ENCODE results near the gene PHF24.

Gene PHF24

GRCh38 chr9:34963552-34963951 is 5.5 kb downstream of the PHF24 start:
- no peak for DNase-seq (ENCODE audit: low spot score)
- H3K4me1 Mint-ChIP-seq (ENCODE audit: low read depth), result peaks cover 7% of the 10 kb centered on the region
- H3K4me3 Mint-ChIP-seq, result no peak overlapping the region
- peaks cover 51% of the 10 kb centered on the region for H3K27me3 Mint-ChIP-seq (ENCODE audit: low read depth)
- no peak overlapping the region for H3K27ac Mint-ChIP-seq
- H3K9me3 Mint-ChIP-seq, result no peaks in the 10 kb centered on the region
- no peaks in the 10 kb centered on the region for H3K36me3 Mint-ChIP-seq (ENCODE audit: low read depth)

- DNase-seq (ENCODE audit: low spot score), result no peak
- peaks cover 42% of the 10 kb centered on the region for H3K27me3 Mint-ChIP-seq (ENCODE audit: low read depth)
- H3K4me1 Mint-ChIP-seq (ENCODE audit: low read depth), result peaks cover 7% of the 10 kb centered on the region
- no peaks in the 10 kb centered on the region for H3K9me3 Mint-ChIP-seq
- no peaks in the 10 kb centered on the region for H3K36me3 Mint-ChIP-seq (ENCODE audit: low read depth)
- H3K27ac Mint-ChIP-seq, result no peak overlapping the region
- no peak overlapping the region for H3K4me3 Mint-ChIP-seq
Measured at GRCh38 chr9:34964458-34964857, 6.4 kb downstream of the PHF24 start.

GRCh38 chr9:34971146-34971811 is 13.2 kb downstream of the PHF24 start:
- Mint-ChIP-seq H3K27ac (no peak overlapping the region), H3K4me3 (no peak overlapping the region), H3K27me3 (ENCODE audit: low read depth) (peaks cover 23% of the 10 kb centered on the region), H3K4me1 (ENCODE audit: low read depth) (no peaks in the 10 kb centered on the region), H3K9me3 (no peaks in the 10 kb centered on the region), H3K36me3 (ENCODE audit: low read depth) (no peaks in the 10 kb centered on the region)
- no peak for DNase-seq (ENCODE audit: low spot score)

DNA sequence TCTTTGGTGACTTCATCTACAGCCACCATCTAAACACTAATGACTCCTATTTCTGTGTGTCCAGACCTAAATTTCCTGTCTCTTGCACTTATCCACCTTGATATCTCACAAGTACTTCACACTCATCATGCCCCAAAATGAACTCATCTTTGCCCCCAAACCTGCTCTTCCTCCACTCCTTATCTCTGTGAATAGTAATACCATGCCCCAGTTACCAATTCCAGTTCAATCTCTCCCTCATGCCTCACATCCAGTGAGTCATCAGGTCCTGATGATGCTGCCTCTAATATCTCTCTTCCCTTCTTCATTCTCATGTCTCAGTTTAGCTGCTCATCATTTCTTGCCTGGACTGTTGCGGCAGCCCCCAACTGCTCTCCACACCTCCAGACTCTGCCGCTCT is 16.6 kb downstream of the PHF24 start:
- Mint-ChIP-seq H3K36me3 (ENCODE audit: low read depth) (no peaks in the 10 kb centered on the region), H3K4me1 (ENCODE audit: low read depth) (no peaks in the 10 kb centered on the region), H3K27ac (no peak overlapping the region), H3K9me3 (no peaks in the 10 kb centered on the region), H3K27me3 (ENCODE audit: low read depth) (peaks cover 12% of the 10 kb centered on the region), H3K4me3 (no peak overlapping the region)
- DNase-seq (ENCODE audit: low spot score), result no peak

DNA sequence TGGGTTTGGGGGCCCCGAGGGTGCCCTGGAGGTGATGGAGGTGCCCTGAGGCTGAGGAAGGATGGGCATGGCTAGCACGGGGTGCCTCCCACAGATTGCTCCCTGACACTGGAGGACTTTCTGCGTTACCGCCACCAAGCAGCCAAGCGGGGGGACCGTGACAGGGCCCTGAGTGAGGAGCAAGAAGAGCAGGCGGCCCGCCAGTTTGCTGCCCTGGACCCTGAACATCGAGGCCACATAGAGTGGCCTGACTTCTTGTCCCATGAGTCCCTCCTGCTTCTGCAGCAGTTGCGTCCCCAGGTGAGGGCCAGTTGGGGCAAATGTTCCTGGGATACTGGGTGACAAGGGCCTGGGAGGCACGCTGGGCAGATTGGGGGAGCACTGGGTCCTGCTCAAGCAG is 18.4 kb downstream of the PHF24 start:
- H3K9me3 Mint-ChIP-seq, result no peaks in the 10 kb centered on the region
- H3K27ac Mint-ChIP-seq, result no peak overlapping the region
- no peaks in the 10 kb centered on the region for H3K4me1 Mint-ChIP-seq (ENCODE audit: low read depth)
- no peak overlapping the region for H3K4me3 Mint-ChIP-seq
- DNase-seq (ENCODE audit: low spot score), result no peak
- peaks cover 9% of the 10 kb centered on the region for H3K27me3 Mint-ChIP-seq (ENCODE audit: low read depth)
- H3K36me3 Mint-ChIP-seq (ENCODE audit: low read depth), result no peaks in the 10 kb centered on the region

GRCh38 chr9:34976992-34977391 is 18.9 kb downstream of the PHF24 start:
- no peaks in the 10 kb centered on the region for H3K9me3 Mint-ChIP-seq
- H3K4me3 Mint-ChIP-seq, result no peak overlapping the region
- H3K27me3 Mint-ChIP-seq (ENCODE audit: low read depth), result peaks cover 9% of the 10 kb centered on the region
- no peaks in the 10 kb centered on the region for H3K4me1 Mint-ChIP-seq (ENCODE audit: low read depth)
- no peak overlapping the region for H3K27ac Mint-ChIP-seq
- no peak for DNase-seq (ENCODE audit: low spot score)
- H3K36me3 Mint-ChIP-seq (ENCODE audit: low read depth), result no peaks in the 10 kb centered on the region

DNA sequence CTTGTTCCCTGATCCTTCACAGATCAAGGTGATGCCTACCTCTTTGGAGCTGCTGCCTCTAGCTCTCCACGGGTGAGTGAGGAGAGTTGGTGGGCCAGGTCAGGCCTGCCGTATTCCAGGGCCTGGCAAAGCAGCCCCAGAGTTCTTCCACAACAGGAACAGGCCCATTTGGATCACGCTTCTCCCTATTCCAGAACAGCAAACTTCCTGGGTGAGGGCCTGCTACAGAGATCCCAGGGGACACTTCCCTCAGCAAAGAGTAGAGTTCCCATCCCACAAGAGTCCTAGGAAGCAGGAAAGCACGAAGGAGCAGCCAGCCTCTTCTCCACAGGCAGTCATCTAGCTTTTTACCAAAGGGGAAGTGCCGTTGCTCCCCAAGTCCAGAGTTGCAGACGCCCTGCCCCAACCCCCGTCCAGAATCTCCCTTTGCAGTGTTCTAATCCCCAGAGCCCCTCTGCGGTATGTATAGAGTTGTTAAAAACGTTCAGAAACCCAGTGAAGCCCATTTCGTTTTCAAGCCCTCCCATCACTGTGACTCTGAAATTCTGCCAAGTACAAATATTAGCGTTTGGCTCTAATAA is 22.2 kb downstream of the PHF24 start:
- Mint-ChIP-seq H3K27me3 (ENCODE audit: low read depth) (peaks cover 2% of the 10 kb centered on the region), H3K4me1 (ENCODE audit: low read depth) (peaks cover 19% of the 10 kb centered on the region), H3K27ac (no peak overlapping the region), H3K9me3 (no peaks in the 10 kb centered on the region), H3K4me3 (no peak overlapping the region), H3K36me3 (ENCODE audit: low read depth) (no peaks in the 10 kb centered on the region)
- DNase-seq (ENCODE audit: low spot score), result no peak

GRCh38 chr9:34982361-34982760 is 24.3 kb downstream of the PHF24 start:
- Mint-ChIP-seq H3K27ac (no peak overlapping the region), H3K9me3 (no peaks in the 10 kb centered on the region), H3K27me3 (ENCODE audit: low read depth) (no peaks in the 10 kb centered on the region), H3K36me3 (ENCODE audit: low read depth) (no peaks in the 10 kb centered on the region), H3K4me1 (ENCODE audit: low read depth) (peaks cover 35% of the 10 kb centered on the region), H3K4me3 (no peak overlapping the region)
- no peak for DNase-seq (ENCODE audit: low spot score)

GRCh38 chr9:34983209-34983608 is 25.1 kb downstream of the PHF24 start:
- H3K36me3 Mint-ChIP-seq (ENCODE audit: low read depth), result no peaks in the 10 kb centered on the region
- peaks cover 41% of the 10 kb centered on the region for H3K4me1 Mint-ChIP-seq (ENCODE audit: low read depth)
- DNase-seq (ENCODE audit: low spot score), result no peak
- no peak overlapping the region for H3K27ac Mint-ChIP-seq
- no peaks in the 10 kb centered on the region for H3K9me3 Mint-ChIP-seq
- no peaks in the 10 kb centered on the region for H3K27me3 Mint-ChIP-seq (ENCODE audit: low read depth)
- H3K4me3 Mint-ChIP-seq, result no peak overlapping the region

DNA sequence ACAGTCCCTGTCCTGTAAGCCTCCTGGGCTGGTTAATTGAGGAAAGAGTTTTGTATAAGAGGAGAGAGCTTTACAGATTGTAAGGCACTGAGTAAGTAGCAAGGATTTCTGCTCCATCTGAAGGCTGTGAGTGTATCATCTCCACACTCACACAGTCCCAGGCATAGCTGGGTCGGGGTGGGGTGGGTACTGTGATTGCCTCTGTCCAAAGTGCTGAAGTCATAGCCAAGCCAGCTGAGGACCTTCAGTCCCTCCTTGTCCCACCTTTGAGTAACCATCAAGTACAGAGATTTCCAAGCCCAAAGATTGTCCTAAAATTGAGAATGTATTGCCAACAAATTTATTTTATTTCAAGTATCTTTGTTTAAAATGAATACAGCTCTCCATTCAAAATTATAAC is 26.0 kb downstream of the PHF24 start:
- Mint-ChIP-seq H3K27ac (no peak overlapping the region), H3K27me3 (ENCODE audit: low read depth) (no peaks in the 10 kb centered on the region), H3K4me1 (ENCODE audit: low read depth) (peaks cover 46% of the 10 kb centered on the region), H3K36me3 (ENCODE audit: low read depth) (no peaks in the 10 kb centered on the region), H3K4me3 (no peak overlapping the region), H3K9me3 (no peaks in the 10 kb centered on the region)
- DNase-seq (ENCODE audit: low spot score), result no peak

GRCh38 chr9:34985311-34985899 is 27.3 kb downstream of the PHF24 start:
- H3K27ac Mint-ChIP-seq, result no peak overlapping the region
- no peaks in the 10 kb centered on the region for H3K9me3 Mint-ChIP-seq
- H3K36me3 Mint-ChIP-seq (ENCODE audit: low read depth), result no peaks in the 10 kb centered on the region
- no peak overlapping the region for H3K4me3 Mint-ChIP-seq
- no peaks in the 10 kb centered on the region for H3K27me3 Mint-ChIP-seq (ENCODE audit: low read depth)
- peak; percentile 44 for DNase-seq (ENCODE audit: low spot score)
- H3K4me1 Mint-ChIP-seq (ENCODE audit: low read depth), result peaks cover 46% of the 10 kb centered on the region

GRCh38 chr9:34986540-34987047 is 28.5 kb downstream of the PHF24 start:
- Mint-ChIP-seq H3K27ac (peak overlapping the region; percentile 56), H3K4me1 (ENCODE audit: low read depth) (peaks cover 51% of the 10 kb centered on the region), H3K27me3 (ENCODE audit: low read depth) (no peaks in the 10 kb centered on the region), H3K36me3 (ENCODE audit: low read depth) (no peaks in the 10 kb centered on the region), H3K9me3 (no peaks in the 10 kb centered on the region), H3K4me3 (no peak overlapping the region)
- peak; percentile 44 for DNase-seq (ENCODE audit: low spot score)

GRCh38 chr9:34987160-34987901 is 29.2 kb downstream of the PHF24 start:
- Mint-ChIP-seq H3K4me1 (ENCODE audit: low read depth) (peaks cover 55% of the 10 kb centered on the region), H3K9me3 (no peaks in the 10 kb centered on the region), H3K36me3 (ENCODE audit: low read depth) (no peaks in the 10 kb centered on the region), H3K27ac (peak overlapping the region; percentile 56), H3K4me3 (peak overlapping the region; percentile 15), H3K27me3 (ENCODE audit: low read depth) (no peaks in the 10 kb centered on the region)
- DNase-seq (ENCODE audit: low spot score), result no peak
